HG02642 (cell line): ENCODE data around the gene MACF1.

ENCODE experiments used
- ATAC-seq: cut with Tn5 transposase; IDR thresholded peaks from one replicate; pipeline ENCODE4 v1.9.1; 2021; ENCODE audit warnings: mild to moderate bottlenecking; ENCODE audit not compliant: unreplicated experiment, poor library complexity

Gene MACF1

DNA sequence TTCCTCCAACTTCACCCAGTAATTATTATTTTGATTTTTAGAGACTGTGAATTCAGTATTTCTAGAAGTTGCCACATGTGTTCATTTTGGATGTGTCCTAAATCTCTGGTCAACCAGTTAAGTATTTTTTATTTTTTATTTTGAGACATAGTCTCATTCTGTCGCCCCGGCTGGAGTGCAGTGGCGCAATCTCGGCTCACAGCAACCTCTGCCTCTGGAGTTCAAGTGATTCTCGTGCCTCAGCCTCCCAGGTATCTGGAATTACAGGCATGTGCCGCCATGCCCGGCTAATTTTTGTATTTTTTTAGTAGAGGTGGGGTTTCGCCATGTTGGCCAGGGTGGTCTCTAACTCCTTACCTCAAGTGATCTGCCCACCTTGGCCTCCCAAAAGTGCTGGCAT lies 8.0 kb downstream of the MACF1 start:
- ATAC-seq: no peak

DNA sequence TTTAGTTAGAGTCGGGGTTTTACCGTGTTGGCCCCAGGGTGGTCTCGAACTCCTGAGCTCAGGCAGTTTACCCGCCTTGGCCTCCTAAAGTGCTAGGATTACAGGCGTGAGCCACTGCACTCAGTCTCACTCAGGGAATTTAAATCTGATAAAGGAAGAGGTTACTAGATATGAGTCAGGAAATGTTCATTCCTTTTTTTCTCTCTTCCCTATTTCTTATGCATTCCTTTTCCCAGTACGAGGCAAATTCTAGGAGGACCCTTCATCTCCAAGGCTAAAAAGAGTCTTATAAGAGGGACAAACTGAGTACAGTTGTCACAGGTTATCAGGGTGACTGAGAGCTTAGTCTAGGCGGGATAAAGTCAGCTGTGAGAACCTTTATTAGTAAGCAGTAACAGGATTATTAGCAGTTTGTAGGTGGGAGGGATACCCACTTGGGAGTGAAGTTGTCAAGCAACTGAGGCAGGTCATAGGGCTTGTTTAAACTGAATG lies 9.1 kb downstream of the MACF1 start:
- ATAC-seq: no peak

DNA sequence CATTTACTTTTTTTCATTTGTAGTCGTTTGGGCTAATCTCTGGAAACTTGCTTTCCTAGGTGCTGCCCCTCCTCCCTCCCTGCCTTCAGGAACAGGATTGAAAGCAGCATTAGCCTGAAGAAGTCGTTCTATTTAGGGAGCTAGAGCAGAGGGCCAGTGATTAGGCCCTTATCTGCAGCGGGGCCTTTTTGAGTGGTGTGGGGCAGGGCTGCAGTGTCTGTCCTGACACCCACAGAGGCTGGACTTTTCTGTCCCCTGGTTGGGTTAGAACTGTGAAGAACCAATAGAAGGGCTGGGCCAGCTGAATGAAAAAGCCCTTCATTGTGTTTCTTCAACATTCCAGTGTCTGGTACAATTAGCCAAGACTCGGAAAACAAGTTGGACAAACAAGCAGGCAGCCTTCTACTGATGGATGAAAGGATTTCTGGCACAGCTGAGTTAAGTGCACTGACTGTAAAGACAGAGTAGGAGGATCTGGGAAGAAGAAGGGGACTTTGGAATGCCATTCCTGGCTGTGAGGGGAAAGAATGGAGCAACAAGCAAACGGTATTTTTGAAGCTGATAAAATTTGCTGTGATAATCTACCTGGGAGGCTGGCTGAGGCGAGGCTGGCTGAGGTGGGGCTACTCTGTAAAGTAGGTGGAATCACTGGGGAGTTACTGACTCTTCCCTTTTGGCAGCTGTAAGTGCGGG lies 9.7 kb downstream of the MACF1 start:
- ATAC-seq: no peak

DNA sequence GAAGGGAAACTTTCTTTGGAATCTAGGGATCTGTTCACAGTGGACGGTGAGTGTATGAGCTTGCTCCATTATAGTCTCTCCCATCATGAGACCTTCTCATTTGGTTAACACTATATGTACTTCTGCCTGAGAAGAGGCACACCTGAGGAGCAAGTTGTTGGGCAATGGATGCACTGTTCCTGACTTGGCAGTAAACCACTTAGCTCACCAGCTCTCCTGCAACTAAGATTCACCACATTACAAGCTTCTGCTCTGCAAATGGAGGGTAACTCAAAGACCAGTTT lies 10.2 kb downstream of the MACF1 start:
- ATAC-seq: peak; percentile 7

DNA sequence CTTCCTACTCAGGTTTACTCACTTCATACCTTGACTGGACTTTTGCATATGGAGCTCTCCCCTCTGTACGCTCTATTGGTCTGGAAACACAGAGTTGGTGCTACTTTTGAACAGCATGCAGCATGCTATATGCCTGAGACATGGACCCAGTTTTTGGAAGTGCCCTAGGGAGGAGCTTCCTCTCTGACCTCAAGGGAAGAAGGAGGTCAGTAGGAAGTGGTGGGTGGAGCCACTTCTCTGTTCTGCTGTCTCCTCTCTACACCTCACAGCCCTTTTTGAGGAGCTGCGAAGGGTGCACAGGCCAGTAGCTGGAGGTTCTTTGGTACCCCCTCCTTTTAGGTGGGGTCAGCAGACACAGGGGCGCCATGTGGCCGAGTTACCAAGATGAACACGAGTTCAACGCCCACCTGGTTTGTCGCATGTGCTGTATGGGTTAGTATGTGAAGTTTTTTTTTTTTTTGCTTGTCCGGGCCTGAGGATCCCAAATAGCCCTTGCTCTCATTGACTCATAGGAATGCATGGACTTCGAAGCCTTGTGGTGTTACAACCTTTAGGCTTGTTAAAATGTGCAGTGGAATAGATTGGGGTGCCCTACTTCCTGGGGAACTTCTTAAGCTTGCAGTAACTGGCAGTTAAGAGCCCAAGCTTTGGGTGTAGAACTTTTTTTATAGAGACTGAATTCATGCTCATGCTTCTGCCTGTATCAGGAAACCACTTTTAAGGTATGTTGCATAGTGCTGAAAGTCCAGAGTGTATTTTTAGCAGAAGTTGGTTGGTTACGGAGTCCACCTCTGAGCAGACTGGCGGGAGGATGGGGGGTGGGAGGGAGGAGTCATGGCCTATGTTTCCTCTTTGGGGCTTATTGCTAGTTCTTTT lies 10.7 kb downstream of the MACF1 start:
- peak; percentile 62 for ATAC-seq

DNA sequence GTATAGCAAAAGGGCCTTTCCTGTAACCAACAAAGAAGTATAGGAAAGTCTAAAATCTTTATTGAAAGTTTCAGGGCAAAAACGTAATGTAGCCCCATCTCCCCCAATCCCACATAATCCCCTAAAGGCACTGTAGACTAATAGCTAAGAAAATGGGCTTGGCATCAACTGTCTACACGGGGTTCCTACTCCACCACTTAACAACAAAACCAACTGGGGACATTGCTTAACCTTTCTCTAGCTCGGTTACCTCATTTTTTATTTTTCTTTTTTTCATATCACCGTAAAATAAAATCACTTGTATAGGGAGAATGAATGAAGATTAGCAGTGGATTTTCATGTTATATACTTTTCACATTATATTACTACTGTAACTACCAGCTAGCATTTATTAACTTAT lies 12.3 kb downstream of the MACF1 start:
- no peak for ATAC-seq

DNA sequence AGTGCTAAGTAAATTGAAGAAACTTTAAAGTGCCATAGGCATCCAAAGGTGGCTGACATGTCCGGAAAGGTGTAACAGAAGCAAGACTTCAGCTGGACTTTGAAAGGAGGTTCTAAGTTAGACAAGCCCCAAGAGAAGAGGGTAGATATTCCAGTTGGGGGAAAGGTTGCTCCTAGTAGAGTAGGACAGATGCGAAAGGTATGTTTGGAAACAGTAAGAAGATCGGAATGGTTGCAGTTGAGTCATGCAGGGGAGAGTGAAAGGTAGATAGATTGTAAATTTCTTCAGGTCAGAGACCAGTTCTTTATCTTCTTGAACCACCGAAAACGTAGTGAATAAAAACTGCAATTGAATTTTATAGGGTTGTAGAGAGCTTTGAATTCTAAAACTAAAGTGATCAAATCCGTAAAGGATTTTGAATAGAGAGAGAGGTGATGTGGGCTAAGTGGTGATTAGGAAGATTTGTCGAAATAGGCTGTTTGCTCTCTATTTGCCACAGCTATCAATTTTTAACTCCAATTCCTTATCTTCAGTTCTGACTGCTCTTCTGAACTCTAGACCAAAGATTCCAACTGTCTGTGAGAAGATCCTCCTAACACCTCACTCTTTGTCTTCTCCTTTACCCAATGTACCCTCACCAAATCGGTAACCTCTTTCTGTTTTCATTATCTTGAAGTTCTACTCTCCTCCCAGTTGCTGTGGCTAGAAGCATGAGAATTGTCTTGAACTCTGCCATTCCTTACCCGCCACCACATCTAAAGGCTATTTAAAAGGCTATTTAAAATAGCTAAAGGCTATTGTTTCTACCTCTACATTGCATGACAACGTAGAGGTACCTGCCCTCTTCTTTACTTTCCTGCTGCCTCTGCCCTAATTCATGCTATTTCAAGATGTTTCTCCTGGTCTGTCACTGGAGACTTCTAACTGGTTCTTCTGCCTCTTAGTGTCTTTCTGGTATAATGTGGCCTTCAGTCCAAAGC lies 16.7 kb downstream of the MACF1 start:
- ATAC-seq: no peak

DNA sequence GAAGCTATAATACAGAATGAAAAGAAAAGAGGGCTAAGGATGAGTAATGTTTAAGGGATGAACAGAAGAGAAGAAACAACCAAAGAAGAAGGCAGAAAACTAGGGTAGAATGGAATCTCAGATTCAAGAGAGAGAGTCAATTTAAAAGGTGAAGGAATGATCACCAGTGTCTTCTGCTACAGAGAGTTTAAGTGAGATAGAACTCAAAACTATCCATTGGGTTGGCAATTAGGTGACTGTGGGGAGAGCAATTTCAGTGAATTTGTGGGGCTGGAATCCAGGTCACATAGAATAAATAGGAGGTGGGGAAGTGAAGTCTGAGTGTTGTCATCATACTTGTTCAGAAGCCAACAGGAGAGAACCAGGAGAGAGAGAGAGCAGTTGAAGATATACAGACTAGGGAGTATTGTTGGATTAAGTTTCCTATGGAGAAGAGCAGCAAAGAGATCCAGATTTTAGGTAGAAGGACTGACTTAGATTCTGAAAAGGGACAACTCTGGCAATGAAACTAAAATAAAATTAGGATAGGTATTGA lies 19.9 kb downstream of the MACF1 start:
- no peak for ATAC-seq

DNA sequence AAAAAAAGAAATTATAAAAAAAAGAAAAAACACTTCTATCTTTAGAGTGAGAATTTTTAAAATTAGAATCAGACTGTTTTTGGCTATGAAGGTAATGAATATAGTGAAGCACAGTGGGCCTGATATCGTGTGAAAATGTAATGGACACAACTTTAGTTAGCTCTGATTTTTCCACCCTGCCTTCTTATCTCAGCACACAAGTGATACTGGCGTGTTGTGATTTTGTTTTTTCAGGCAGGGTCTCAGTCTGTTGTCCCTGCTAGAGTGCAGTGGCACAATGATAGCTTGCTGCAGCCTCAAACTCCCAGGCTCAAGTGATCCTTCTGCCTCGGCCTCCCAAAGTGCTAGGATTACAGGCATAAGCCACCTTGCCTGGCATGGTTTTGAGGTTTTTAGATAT lies 22.3 kb downstream of the MACF1 start:
- ATAC-seq: no peak

DNA sequence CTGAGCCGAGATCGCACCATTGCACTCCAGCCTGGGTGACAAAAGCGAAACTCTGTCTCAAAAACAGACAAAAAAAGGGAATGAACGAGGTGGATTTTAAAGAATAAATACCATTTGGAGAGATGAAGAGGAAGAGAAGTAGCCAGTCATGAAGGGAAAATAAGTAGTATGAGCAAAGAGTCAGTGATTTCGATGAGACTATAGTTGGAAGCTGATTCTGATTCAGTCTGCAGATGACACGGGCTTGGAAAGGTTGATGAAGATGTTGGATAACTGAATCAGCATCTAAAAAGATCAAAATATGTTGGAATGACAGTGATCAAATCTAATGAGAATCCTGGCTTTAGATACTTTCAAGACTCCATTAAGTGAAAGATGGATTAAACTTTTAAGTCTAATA lies 23.8 kb downstream of the MACF1 start:
- no peak for ATAC-seq

DNA sequence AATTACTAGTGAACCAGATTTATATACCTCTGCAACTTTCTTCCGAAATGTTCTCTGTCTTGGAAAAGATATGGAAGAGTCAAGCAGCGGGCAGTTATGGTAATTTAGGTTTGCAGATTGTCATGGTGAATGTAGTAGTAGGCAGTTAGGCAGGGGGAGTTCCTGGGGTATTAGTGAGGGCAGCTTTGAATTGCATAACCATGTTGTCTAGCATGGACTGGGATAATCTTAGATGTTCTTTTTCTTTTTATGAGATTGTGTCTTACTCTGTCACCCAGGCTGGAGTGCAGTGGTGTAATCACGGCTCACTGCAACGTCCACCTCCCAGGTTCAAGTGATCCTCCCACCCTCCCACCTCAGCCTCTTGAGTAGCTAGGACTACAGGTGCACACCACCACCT lies 25.0 kb downstream of the MACF1 start:
- no peak for ATAC-seq

DNA sequence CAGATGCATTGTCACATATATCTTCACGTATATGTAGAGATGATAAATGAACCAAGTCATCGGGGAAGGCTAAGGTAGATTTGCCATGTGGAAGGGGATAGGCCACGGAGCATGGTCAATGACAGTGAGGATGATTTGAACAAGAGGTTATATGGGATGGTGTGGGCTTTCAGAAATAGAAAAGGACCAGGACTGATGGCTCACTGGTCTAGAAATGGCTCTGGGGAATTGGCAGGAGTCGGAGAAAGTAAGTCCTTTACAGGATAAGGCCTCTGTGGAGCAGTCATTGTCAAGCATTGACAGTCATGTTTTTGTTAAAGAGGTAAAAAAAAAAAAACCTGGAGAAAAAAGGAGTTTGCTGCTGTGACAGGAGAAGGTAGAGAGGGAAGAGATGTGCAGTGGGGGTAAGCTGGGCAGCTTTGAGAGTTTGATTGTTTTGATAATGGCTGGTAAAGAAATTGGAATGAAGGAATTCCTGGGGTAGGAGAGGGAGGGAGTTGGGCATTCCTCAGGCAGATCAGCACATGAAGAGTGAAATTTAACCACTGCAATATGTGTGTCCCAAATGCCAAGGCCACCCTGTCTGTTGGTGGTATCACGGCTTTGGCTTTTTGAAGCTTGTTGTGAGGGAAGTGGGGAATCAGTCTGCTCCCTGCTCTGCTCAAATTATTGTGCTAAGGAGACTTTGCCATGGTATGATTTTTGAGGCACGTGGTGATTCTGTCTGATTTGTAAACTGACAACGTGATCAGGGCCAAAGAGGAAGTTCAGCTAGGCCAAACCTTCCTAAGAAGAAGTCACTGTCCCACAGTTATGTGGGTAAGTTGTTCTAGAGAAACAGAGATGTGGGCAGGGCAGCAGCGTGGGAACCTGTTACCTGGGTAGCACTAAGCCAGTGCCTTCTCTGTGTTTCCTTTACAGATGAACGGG lies 26.0 kb downstream of the MACF1 start:
- ATAC-seq: peak; percentile 67

DNA sequence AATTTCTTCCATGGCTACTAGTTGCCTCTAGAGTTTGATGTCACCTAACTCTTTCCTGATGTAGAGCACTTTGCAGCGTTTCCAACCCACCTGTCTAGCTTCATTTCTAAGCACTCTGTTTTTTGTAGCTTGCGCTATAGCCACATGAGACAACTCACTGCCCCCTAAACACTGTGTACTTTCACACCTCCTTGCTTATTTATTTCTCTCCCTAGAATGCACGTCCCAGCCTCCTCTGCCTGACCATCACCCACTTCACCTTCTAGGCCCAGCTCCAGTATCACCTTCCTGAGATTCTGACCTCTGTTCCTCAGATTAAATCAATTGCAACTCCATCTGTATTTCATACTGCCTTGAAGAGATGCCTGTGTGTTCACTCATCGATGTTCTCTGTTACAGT lies 32.5 kb downstream of the MACF1 start:
- no peak for ATAC-seq

DNA sequence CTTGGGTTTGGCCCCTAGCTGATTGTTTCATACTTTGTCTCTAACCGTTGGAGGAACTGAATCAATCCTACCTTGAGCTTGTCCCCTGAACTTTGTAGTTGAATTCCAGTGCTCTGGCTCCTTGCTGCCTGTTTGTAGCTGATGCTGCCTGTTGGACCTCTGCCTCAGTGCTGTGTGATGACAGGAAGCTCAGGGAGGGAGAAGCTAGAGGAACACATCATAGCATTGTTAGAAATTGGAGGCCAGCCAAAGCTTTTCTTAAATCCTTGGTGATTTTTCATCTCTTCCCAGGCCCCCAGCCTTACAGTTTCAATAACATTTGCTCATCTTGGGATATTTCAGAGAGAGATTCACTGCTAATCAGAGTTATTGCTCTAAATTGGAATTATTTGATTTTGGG lies 34.0 kb downstream of the MACF1 start:
- ATAC-seq: no peak

DNA sequence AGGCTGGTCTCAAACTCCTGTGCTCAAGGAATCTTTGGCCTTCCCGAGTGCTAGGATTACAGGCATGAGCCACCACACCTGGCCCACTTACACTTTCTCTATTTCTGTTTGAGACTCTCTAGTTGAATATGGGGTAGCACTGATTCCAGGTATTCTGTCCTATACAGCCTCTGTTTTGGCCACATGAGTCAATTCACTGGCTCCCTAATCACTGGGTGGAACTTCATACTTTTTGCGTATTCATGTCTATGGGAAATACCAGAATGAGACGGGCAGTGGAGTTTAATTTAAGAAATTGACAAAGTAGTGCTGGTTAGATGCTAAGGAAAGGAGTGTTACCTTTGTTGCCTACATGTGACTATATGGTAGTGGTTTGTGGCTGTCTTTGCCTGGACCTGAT lies 35.5 kb downstream of the MACF1 start:
- ATAC-seq: no peak

DNA sequence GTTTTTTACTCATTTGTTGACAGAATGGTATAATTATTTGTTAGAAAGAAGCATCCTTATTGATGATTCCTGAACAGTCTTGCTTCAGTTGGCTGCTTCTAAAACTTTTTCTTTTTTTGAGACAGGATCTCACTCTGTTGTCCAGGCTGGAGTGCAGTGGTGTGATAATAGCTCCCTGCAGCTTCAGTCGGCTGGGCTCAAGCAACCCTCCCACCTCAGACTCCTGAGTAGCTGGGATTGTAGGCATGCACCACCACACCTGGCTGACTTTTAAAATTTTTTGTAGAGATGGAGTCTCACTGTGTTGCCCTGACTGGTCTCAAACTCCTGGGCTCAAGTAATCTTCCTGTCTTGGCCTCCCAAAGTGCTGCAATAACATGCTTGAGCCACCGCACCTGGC lies 38.8 kb downstream of the MACF1 start:
- ATAC-seq: no peak

DNA sequence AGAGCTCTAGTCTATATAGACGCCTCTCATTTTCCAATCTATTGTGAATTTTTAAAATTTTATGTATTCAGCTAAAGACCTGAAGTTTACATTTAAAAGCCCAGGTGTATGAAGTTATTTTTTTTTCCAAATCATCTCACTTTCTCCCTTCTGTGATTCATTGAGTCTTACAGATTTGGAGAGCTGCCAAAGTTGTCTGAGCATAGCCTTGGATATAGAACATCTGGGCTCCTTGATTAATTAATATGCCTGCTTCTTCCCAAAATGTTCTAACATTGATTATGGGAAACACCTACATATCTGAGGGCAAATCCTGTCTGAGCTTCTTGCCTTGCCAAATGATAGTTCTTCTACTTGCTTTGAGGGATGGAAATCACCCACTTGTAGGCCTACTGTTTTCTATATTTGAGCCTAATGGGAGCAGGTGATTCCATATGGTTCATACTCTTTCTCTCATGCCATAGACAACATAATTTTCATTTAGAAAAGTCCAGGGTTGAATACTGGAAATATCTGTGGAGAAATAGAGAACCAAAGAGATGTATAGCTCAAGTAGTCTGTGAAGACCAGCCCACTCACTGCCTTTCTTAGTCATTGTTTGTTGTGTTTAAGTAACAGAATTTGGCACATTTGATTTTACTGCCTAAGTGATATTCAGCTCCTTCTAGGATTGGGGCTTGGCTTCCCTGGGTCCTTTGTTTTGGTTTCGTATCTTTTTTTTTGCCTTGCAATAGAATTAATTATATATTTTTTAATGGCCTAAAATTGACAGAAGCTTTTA lies 46.2 kb downstream of the MACF1 start:
- no peak for ATAC-seq

DNA sequence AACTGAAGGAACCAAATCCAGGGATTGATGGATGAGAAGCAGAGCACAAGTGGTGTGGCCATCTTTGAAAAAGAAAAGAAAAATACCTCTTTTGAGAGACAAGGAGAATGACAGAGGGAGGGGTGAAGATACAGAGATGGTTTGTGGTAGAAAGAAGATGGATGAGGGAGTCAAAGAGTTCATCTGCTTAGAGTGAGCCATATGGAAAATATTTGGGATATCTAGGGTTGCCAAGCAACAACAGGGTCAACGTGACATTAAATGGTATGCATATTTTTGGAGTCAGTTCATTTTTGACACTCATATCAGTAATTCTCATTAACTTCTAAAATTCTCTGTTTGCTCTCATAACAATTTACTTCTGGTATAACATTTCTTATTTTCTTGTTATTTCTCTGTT lies 50.7 kb downstream of the MACF1 start:
- ATAC-seq: no peak
